Hepatocyte (in vitro differentiated cells): ENCODE results near the gene MAGI1.
"Not testable (repeated sequence)": the region's sequence is repeated elsewhere in the genome, so short reads cannot be mapped to it uniquely, and the experiment has no call there.

Source experiments
- EZH2phosphoT487 ChIP-seq: fragments of 200-600 bp; sonication (generic); IDR thresholded peaks from one replicate; pipeline ENCODE4 v1.6.1; 2018; ENCODE audit warnings: antibody characterized with exemption, mild to moderate bottlenecking, low read depth, moderate library complexity; ENCODE audit not compliant: unreplicated experiment, severe bottlenecking
- TF ChIP-seq, protein P1 (sequence below): fragments of 200-600 bp; sonication (generic); IDR thresholded peaks from 2 replicates; pipeline ENCODE4 v1.5.1; 2016; ENCODE audit warnings: antibody characterized with exemption, mild to moderate bottlenecking; ENCODE audit not compliant: poor library complexity

DNA sequence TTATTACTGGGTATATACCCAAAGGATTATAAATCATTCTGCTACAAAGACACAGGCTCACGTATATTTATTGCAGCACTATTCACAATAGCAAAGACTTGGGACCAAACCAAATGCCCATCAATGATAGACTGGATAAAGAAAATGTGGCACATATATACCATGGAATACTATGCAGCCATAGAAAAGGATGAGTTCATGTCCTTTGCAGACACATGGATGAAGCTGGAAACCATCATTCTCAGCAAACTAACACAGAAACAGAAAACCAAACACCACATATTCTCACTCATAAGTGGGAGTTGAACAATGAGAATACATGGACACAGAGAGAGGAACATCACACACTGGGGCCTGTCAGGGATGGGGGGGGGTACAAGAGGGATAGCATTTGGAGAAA, 495.3 kb downstream of the MAGI1 start:
- TF ChIP-seq, protein P1, sequence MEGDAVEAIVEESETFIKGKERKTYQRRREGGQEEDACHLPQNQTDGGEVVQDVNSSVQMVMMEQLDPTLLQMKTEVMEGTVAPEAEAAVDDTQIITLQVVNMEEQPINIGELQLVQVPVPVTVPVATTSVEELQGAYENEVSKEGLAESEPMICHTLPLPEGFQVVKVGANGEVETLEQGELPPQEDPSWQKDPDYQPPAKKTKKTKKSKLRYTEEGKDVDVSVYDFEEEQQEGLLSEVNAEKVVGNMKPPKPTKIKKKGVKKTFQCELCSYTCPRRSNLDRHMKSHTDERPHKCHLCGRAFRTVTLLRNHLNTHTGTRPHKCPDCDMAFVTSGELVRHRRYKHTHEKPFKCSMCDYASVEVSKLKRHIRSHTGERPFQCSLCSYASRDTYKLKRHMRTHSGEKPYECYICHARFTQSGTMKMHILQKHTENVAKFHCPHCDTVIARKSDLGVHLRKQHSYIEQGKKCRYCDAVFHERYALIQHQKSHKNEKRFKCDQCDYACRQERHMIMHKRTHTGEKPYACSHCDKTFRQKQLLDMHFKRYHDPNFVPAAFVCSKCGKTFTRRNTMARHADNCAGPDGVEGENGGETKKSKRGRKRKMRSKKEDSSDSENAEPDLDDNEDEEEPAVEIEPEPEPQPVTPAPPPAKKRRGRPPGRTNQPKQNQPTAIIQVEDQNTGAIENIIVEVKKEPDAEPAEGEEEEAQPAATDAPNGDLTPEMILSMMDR, result not testable (repeated sequence)
- not testable (repeated sequence) for TF ChIP-seq EZH2phosphoT487
